ENCODE data around the gene DTL.

DTL gene

DNA sequence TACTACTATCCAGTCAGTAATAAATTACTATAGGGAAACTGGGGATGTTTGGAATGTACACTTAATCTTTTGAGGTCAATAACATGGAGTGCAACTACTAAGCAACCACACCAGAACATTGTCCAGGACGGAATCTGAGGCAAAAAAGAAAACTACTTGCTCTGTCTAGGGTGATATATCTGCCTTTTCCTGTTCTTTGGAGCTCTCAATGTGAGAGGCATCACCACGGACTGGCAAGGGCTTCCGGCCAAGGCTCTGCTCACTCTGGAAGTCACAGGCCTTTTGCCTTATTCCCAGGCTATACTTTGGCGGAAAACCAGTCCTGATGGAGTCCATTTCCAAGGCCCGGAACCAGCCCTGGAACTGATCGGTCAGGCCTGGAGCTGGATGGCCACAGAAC, 94.2 kb downstream of the DTL start:
- DNase-seq, result no peak

DNA sequence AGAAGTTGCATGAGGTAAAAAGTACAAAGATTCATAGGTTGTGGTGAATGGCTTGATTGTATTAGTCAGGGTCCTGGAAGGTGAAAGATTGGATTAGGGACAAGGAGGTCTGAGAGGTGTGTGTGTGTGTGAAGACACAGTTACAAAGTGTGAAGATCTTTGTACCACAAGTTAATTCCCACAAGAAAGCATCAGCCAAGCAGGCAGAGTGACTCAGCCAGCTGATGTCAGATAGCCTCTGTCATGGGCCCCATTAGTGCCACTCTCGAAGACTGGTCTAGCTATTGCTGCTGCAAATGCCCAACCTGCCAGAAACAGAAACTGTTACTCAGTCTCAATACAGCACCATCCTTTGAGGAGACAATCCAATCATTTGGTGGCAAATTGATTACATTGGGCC, 96.5 kb downstream of the DTL start:
- DNase-seq, result no peak

DNA sequence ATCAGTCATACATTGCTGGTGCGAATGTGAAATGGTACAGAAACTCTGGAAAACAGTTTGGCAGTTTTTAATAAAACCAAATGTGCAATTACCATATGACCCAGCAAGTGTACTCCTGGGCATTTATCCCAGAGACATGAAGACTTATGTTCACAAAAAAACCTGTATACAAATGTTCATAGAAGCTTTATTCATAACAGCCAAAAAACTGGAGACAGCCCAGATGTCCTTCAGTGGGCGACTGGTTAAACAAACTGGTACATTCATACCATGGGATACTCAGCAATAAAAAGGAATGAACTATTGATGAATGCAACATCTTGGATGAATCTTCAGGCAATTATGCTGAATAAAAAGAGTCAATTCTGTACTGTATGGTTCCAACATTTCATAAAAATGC, 97.8 kb downstream of the DTL start:
- no peak for DNase-seq

DNA sequence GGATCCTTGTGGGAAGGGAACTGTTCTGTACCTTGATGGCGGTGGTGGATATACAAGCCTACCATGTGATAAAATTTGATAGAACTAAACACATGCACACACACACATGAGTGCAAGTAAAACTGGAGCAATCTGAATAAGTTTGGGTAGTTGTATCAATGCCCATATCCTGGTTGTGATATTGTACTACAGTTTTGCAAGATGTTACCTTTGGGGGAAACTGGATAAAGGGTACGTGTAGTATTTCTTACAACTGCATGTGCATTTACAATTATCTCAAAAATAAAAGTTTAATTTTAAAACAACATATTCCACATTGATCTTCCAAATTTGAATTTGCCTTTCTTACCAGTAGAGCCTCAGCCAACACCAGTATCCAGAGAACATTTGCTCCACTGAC, 99.6 kb downstream of the DTL start:
- no peak for DNase-seq

DNA sequence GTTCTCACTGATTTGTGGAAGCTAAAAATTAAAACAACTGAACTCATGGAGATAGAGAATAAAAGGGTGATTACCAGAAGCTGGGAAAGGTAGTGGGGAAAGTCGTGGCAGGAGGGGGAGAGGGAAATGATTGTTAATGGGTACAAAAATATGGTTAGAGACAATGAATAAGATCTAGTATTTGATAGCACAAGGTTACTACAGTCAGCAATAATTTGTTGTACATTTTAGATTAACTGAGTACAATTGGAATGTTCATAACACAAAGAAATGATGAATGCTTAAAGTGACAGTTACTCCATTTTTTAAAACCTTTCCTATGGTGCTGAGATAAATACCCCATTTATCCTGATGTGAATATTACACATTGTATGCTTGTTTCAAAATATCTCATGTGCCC, 102.3 kb downstream of the DTL start:
- DNase-seq, result no peak

DNA sequence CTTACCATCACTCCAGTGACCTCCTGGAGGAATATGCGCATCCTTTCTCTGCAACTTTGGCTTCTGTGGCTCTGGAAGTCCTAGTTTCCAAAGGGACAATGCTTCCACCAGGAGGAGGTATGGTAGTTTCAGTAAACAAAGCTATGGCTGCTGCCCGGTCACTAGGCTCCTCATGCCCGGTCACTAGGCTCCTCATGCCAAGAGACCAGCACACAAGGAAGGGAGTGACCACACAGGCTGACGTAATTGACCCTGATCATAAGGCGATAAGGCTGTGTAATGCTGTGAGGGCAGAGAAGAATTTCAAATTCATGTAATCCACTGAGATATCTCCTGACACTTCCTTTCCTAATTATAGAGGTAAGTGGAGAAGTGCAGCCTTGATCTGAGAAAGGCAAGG, 102.9 kb downstream of the DTL start:
- DNase-seq, result no peak

DNA sequence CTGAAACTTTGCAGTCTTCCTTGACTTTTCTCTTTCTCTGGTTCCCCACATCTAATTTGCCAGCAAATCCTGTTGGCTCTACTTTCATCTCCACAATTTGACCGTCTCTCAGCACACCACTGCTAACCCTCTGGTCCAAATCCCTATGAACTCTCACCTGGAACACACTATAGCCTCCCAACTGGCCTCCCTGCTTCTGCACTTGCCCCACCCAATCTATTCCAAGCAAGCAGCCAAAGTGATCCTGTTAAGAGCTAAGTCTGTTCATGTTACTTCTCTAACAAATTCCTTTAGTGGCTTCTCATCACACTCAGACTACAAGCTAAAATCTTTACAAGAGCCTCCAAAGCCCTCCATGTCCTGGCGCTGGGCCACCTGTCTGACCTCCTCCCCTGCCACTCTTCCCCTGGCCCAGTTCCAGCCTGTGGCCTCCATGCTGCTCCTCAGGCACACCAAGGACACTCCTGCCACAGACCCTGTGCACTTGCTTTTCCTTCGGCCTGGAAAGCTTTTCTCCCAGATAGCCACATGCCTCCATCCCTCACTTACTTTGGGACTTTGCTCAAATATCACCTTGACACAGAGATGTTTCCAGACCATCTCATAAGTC, 104.1 kb downstream of the DTL start:
- no peak for DNase-seq

DNA sequence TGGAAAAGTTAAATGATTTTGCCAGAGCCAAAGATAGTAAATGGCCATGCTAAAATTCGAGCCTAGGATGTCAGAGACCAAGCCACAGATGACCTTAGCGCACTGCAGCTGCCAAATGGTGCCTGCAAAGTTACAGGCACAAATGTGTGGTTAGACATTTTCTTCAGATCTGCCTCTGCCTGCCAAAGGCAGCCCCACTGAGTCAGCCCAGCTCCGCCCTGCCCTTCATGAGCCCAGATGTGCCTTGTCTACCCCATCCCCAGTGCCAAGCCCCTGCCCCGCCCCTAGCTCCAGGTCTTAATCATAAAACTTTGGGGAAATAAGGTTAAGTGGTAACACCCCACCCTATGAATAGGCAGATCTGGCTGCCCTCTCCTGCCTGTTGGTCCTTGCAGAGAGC, 105.9 kb downstream of the DTL start:
- DNase-seq, result no peak

DNA sequence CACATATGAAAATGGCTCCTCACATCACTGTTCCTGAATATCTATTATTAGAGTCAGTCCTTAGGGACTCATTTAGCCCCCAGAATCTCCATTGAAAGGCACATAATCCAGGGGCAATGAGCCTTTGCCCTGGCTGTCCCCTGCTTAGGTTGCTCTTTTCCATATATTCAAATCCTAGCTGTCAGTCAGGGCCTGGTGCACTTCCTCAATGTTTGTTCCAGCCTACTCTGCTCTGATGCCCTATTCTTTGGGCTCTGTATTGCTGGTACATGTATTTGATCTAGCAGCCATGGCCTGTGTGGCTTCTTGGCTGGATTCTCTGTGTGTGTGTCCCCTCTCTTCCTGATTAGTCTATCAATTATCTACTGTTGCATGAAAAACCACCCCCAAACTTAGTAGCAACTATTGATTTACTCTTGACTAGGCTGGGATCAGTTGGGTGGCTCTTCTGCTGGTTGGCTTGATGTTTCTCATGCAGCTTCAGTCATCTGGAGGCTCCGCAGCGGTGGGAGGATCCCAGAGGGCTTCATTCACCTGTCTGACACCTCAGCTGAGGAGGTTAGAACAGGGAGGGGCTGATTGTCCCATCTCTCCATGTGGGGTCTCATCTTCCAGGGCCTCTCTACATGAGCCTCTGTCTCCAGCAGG, 107.5 kb downstream of the DTL start:
- DNase-seq, result no peak

DNA sequence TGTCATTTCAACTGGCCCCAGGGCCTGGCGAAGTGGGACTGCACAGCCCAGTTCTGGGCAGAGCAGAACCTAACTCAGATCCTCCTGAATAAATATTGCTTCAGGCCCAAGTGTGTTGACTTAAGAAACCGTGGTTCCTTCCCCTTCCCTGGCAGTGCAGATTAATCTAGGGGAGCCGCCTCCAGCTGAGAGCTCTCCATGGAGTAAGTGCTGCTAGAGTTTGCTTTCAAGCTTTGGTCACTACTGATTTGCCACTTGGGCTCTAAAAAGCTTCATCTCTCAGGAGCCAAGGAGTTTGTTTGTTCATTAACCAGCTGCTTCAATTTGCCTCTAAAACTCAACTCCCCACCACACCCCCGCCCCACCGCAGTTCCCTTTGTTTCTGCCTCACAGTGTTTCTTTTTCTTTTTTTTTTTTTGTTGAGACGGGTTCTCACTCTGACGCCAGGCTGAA, 112.1 kb downstream of the DTL start:
- no peak for DNase-seq

DNA sequence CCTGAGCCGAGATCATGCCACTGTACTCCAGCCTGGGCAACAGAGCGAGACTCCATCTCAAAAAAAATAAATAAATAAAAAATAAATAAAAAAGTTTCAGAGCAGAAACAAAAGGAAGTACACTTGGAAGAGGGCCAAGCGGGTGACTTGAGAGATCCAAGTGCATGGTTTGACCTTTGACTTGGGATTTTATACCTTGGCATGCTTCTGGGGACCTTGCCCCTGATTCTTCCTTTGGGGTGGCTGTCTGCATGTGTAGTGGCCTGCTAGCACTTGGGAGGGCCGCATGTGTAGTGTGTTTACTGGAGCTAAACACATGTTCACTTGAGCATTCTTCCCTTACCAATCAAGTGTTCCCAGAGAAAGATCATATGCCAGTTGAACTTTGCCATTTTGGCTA, 114.0 kb downstream of the DTL start:
- no peak for DNase-seq

DNA sequence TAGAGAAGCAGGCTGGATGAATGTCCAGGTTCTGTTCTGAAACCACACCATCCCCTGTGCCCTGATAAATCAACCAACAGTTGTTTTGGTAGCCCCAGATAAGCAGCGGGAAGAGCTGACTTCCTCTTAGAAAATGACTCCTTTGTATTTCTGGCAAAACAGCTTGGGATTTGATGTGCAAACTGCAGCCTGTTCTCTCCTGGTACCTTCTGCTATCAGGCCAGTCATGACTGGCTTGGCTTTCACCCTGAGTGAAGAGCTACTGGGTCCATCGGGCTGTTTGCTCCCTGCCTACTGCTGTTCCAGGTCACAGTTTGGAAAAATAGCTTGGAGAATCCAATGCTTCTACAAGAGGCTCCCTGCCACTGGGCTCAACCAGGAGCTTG, 116.8 kb downstream of the DTL start:
- peak; percentile 39 for DNase-seq

DNA sequence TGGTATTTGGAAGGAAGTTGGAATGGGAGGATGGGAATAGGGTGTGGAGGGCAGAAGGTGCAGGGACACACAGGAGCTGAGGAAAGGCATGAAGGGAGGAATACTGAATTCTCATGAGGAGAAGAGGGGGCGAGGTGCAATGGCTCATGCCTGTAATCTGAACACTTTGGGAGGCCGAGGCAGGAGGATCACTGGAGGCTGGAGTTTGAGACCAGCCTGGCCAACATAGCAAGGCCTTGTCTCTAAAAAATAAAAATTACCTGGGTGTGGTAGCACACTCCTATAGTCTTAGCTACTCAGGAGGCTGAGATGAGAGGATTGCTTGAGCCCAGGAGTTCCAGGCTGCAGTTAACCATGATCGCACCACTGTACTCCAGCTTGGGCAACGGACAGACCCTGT, 117.3 kb downstream of the DTL start:
- DNase-seq, result no peak

DNA sequence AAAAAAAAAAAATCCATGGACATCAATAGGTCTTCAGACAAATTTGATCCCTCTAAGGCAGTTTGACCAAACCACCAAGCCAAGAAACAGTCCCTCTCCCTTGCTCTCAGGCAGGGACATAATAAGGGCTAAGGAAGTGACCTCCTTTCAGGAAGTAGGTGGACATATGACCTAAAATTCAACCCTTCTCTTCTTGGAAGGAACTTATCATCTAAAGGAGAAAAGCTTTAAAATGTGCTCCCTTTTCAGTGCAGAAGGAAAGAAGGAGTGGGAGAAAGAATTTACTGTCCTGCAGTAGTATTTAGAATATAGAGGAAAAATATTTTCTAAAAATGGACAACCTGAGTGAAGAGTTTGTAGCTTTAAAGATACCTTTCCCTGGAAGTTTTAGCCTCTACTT, 118.1 kb downstream of the DTL start:
- peak; percentile 40 for DNase-seq

All from MV-4-11 (cell line).